ENCODE measurements around the gene NPHP4.

Gene NPHP4

GRCh38 chr1:6011161-6011945, 19.1 kb upstream of the NPHP4 start:
- no peaks in the 10 kb centered on the region for H3K4me1 ChIP-seq (ENCODE audit: control insufficient read depth, low read length)
- no peaks in the 10 kb centered on the region for H3K9me2 ChIP-seq (replicated peaks; ENCODE audit: control insufficient read depth, low read length)
- H4K20me1 ChIP-seq (ENCODE audit: control insufficient read depth, insufficient read depth, low read depth, low read length), result no peaks in the 10 kb centered on the region

DNA sequence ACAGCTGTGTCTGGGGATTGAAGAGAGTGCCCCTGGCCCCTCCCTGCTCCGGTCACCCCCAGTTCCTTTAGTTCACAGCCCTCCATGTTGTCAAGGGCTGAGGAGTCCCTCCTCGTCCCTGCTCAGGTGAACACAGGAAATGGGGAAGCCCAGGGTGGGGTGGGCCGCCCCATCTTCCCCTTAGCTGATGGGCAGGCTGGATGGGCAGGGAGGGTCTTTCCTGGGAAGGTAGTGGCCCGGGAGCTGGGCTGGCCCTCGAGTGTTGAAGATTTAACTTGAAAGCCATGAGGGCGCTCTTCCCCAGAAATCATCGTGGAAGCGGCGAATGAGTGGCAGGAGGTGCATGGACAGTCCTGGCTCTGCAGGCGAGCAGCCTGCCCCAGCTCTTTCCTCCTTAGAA, 18.3 kb upstream of the NPHP4 start:
- no peak overlapping the region for H3K4me2 ChIP-seq (ENCODE audit: low read length)
- H3K9me2 ChIP-seq (replicated peaks; ENCODE audit: control insufficient read depth, low read length), result no peaks in the 10 kb centered on the region
- H4K20me1 ChIP-seq (ENCODE audit: control insufficient read depth, insufficient read depth, low read depth, low read length), result no peaks in the 10 kb centered on the region
- TF ChIP-seq, protein P1, sequence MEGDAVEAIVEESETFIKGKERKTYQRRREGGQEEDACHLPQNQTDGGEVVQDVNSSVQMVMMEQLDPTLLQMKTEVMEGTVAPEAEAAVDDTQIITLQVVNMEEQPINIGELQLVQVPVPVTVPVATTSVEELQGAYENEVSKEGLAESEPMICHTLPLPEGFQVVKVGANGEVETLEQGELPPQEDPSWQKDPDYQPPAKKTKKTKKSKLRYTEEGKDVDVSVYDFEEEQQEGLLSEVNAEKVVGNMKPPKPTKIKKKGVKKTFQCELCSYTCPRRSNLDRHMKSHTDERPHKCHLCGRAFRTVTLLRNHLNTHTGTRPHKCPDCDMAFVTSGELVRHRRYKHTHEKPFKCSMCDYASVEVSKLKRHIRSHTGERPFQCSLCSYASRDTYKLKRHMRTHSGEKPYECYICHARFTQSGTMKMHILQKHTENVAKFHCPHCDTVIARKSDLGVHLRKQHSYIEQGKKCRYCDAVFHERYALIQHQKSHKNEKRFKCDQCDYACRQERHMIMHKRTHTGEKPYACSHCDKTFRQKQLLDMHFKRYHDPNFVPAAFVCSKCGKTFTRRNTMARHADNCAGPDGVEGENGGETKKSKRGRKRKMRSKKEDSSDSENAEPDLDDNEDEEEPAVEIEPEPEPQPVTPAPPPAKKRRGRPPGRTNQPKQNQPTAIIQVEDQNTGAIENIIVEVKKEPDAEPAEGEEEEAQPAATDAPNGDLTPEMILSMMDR (IDR thresholded peaks at IDR 0.05; ENCODE audit: low read depth, low read length, poor library complexity, severe bottlenecking), result no peak
- TF ChIP-seq EZH2phosphoT487 (IDR thresholded peaks at IDR 0.05; ENCODE audit: borderline replicate concordance, low read length), result no peak
- H3K79me2 ChIP-seq (ENCODE audit: control insufficient read depth, low read length), result no peaks in the 10 kb centered on the region
- H3K4me1 ChIP-seq (ENCODE audit: control insufficient read depth, low read length), result no peaks in the 10 kb centered on the region
- no peak overlapping the region for H3K4me3 ChIP-seq (ENCODE audit: low read length)
- no peaks in the 10 kb centered on the region for H3K9me3 ChIP-seq (ENCODE audit: control insufficient read depth, insufficient read depth, low read length)
- H3K27me3 ChIP-seq (ENCODE audit: control insufficient read depth, low read length), result no peaks in the 10 kb centered on the region
- no peak overlapping the region for H3K27ac ChIP-seq (ENCODE audit: low read depth, low read length)
- no peaks in the 10 kb centered on the region for H3K36me3 ChIP-seq (ENCODE audit: control insufficient read depth, low read length)
- no peaks in the 10 kb centered on the region for H3F3A ChIP-seq (ENCODE audit: control insufficient read depth, insufficient read depth)

More at GRCh38 chr1:6011161-6011945, 19.1 kb upstream of the NPHP4 start:
- Histone ChIP-seq H3K9me3 (ENCODE audit: control insufficient read depth, insufficient read depth, low read length) (no peaks in the 10 kb centered on the region), H3K4me3 (ENCODE audit: low read length) (no peak overlapping the region), H3K4me2 (ENCODE audit: low read length) (no peak overlapping the region), H3K27ac (ENCODE audit: low read depth, low read length) (no peak overlapping the region), H3K27me3 (ENCODE audit: control insufficient read depth, low read length) (no peaks in the 10 kb centered on the region), H3K79me2 (ENCODE audit: control insufficient read depth, low read length) (no peaks in the 10 kb centered on the region), H3K36me3 (ENCODE audit: control insufficient read depth, low read length) (no peaks in the 10 kb centered on the region), H3F3A (ENCODE audit: control insufficient read depth, insufficient read depth) (no peaks in the 10 kb centered on the region)
- no peak for TF ChIP-seq EZH2phosphoT487 (IDR thresholded peaks at IDR 0.05; ENCODE audit: borderline replicate concordance, low read length)
- TF ChIP-seq, protein P1 (IDR thresholded peaks at IDR 0.05; ENCODE audit: low read depth, low read length, poor library complexity, severe bottlenecking), result no peak

DNA sequence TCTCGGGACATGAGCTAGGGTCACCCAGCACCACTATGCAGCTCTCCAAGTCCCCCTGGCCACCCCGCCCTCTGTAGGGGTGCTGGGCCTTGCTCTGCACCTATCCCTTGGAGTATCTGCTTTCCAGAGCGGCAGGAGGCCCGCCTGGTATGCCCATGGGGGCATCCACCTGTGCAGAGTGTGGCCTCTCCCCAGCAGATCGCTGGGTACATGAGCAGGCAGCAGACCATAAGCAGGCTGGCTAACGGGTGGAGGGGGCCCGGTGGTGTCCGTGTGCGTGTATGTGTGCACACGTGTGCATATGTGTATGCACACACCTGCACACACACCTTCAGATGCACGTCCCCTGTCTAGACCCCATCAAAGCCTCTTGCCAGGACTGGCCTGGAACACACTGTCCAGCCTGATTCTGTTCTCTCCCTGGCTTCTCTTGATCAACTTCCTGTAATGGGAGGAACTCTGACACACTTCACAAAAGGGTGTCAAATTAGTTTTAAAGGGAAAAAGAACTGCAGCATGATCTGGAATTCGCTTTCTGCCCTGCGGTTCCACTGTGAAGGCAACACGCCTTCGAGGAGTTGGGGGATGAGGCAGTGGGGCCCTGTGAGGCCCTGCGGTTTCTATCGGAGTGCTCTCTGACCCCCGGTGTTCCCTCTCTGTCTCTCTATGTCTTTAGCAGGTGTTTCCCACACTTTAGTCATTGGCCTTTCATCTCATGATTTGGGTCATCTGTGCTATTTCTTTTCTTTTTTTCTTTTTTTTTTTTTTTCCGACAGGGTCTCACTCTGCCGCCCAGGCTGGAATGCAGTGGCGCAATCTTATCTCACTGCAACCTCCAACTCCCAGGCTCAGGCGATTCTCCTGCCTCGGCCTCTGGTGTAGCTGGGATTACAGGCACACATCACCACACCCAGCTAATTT, 17.2 kb upstream of the NPHP4 start:
- no peak overlapping the region for H3K4me2 ChIP-seq (ENCODE audit: low read length)

More for the DNA sequence above, 17.2 kb upstream of the NPHP4 start:
- H3K4me3 ChIP-seq (ENCODE audit: low read length), result no peak overlapping the region
- H3F3A ChIP-seq (ENCODE audit: control insufficient read depth, insufficient read depth), result no peaks in the 10 kb centered on the region
- H3K9me3 ChIP-seq (ENCODE audit: control insufficient read depth, insufficient read depth, low read length), result no peaks in the 10 kb centered on the region
- H3K36me3 ChIP-seq (ENCODE audit: control insufficient read depth, low read length), result no peaks in the 10 kb centered on the region
- no peaks in the 10 kb centered on the region for H3K27me3 ChIP-seq (ENCODE audit: control insufficient read depth, low read length)
- H3K9me2 ChIP-seq (replicated peaks; ENCODE audit: control insufficient read depth, low read length), result no peaks in the 10 kb centered on the region
- no peak for TF ChIP-seq EZH2phosphoT487 (IDR thresholded peaks at IDR 0.05; ENCODE audit: borderline replicate concordance, low read length)
- TF ChIP-seq, protein P1 (IDR thresholded peaks at IDR 0.05; ENCODE audit: low read depth, low read length, poor library complexity, severe bottlenecking), result no peak
- no peaks in the 10 kb centered on the region for H3K79me2 ChIP-seq (ENCODE audit: control insufficient read depth, low read length)
- H4K20me1 ChIP-seq (ENCODE audit: control insufficient read depth, insufficient read depth, low read depth, low read length), result no peaks in the 10 kb centered on the region
- no peak overlapping the region for H3K27ac ChIP-seq (ENCODE audit: low read depth, low read length)
- H3K4me1 ChIP-seq (ENCODE audit: control insufficient read depth, low read length), result no peaks in the 10 kb centered on the region
